K562 (cell line): ENCODE data around the gene TMTC2. TPM values are rescaled to one million over a fixed set of nuclear protein-coding genes. Genes with fewer than 3 reads are reported as not detected.

Experiments used
- ATAC-seq: fragments of 200-7000 bp; cut with Tn5 transposase; 3 replicates; pipeline ENCODE4 v1.9.1; 2020; ENCODE audit warnings: moderate library complexity
- BruUV-seq: library from RNA; stranded (reverse); fragments of 400-500 nt; replicated peaks from 2 replicates; lab custom pipeline; 2021; lab: Mats Ljungman, UMichigan
- CTCF ChIA-PET: fragments of 300-600 bp; formaldehyde crosslinking; extraction: SDS; loops from one replicate; lab custom pipeline; 2021; ENCODE audit warnings: low intra/inter-chr PET ratio; lab: Yijun Ruan, JAX
- POLR2A ChIA-PET: fragments of 300-600, 350-650 bp; sonication (Branson Sonifier 250); formaldehyde crosslinking; extraction: SDS; loops from one replicate; lab custom pipeline; 2021; ENCODE audit warnings: antibody characterized with exemption, inconsistent platforms; lab: Yijun Ruan, JAX
- DNase-seq, 4 experiments: peaks; one replicate each; pipeline versions ENCODE4 v3.0.0 to v3.0.0-alpha.2; 2011 to 2018; ENCODE audit warnings: low spot score in 3 of 4, mixed read lengths in 3 of 4; ENCODE audit errors: extremely low read depth in 1 of 4
- FAIRE-seq: peaks from 2 replicates; lab custom pipeline; 2011; peaks lifted over from hg19 to GRCh38; lab: Jason Lieb, UNC
- H2AFZ ChIP-seq: 2 replicates; pipeline ENCODE4 v1.6.0; 2011; ENCODE audit warnings: low read depth, low read length, control low read depth, inconsistent platforms
- H3K27ac ChIP-seq: fragments of 200-600 bp; 3 replicates; pipeline ENCODE4 v1.8.0; 2011; ENCODE audit warnings: low read depth, mild to moderate bottlenecking, control low read depth, inconsistent platforms, low read length, moderate library complexity, mixed read lengths; ENCODE audit errors: extremely low read depth
- H3K27me3 ChIP-seq, 2 experiments: fragments of 300-600 bp in 1 of 2; 2 replicates in 1 of 2; 3 replicates in 1 of 2; pipeline versions ENCODE4 v1.6.0 to v1.8.0; 2011; ENCODE audit warnings: inconsistent platforms in 2 of 2, low read length in 2 of 2, mild to moderate bottlenecking in 1 of 2, mixed read lengths in 1 of 2, moderate library complexity in 1 of 2; ENCODE audit not compliant: control insufficient read depth in 2 of 2, insufficient read depth in 2 of 2
- H3K36me3 ChIP-seq: fragments of 300-600 bp; 3 replicates; pipeline ENCODE4 v1.8.0; 2011; ENCODE audit warnings: mild to moderate bottlenecking, low read length, inconsistent platforms; ENCODE audit not compliant: control insufficient read depth, insufficient read depth
- H3K4me1 ChIP-seq, 2 experiments: fragments of 200-600 bp in 1 of 2; replicated peaks in 1 of 2; 2 replicates in 1 of 2; 3 replicates in 1 of 2; pipeline versions ENCODE4 v1.5.1 to v1.8.0; 2011; ENCODE audit warnings: inconsistent platforms in 2 of 2, low read length in 2 of 2, mild to moderate bottlenecking in 1 of 2, mixed read lengths in 1 of 2, moderate library complexity in 1 of 2; ENCODE audit not compliant: control insufficient read depth in 2 of 2, insufficient read depth in 2 of 2
- H3K4me2 ChIP-seq: 2 replicates; pipeline ENCODE4 v1.6.1; 2011; ENCODE audit warnings: low read length, control low read depth, inconsistent platforms, mixed read lengths; ENCODE audit not compliant: insufficient read depth
- H3K4me3 ChIP-seq: fragments of 200-600 bp; sonication (generic), shearing (Covaris generic); 2 replicates; pipeline ENCODE4 v1.5.1; 2016; ENCODE audit warnings: control low read depth, inconsistent platforms
- H3K79me2 ChIP-seq: fragments of 200-600 bp; 3 replicates; pipeline ENCODE4 v1.8.0; 2011; ENCODE audit warnings: low read length, inconsistent platforms; ENCODE audit not compliant: control insufficient read depth, insufficient read depth
- H3K9ac ChIP-seq, 2 experiments: 2 replicates each; pipeline versions ENCODE4 v1.6.0 to v1.6.1; 2011; ENCODE audit warnings: low read depth in 2 of 2, low read length in 2 of 2, control low read depth in 1 of 2, inconsistent platforms in 1 of 2, mild to moderate bottlenecking in 1 of 2, mixed read lengths in 1 of 2; ENCODE audit not compliant: insufficient read depth in 1 of 2
- H3K9me1 ChIP-seq: one replicate; pipeline ENCODE4 v1.6.0; 2011; ENCODE audit warnings: inconsistent platforms, mild to moderate bottlenecking, low read length, moderate library complexity; ENCODE audit not compliant: control insufficient read depth, insufficient read depth
- H3K9me3 ChIP-seq: replicated peaks from 2 replicates; pipeline ENCODE4 v1.5.1; 2011; ENCODE audit warnings: low read depth, low read length, inconsistent platforms; ENCODE audit not compliant: control insufficient read depth, insufficient read depth
- H4K20me1 ChIP-seq: replicated peaks from 2 replicates; pipeline ENCODE4 v1.6.1; 2011; ENCODE audit warnings: low read length, inconsistent platforms, mixed read lengths; ENCODE audit not compliant: control insufficient read depth, insufficient read depth
- NFIC ChIP-seq: fragments of 450-650 bp; IDR thresholded peaks from 2 replicates; pipeline ENCODE4 v1.6.1; 2017; ENCODE audit warnings: mild to moderate bottlenecking, inconsistent platforms
- NFIX ChIP-seq: fragments of 250-450 bp; sonication (Bioruptor Pico); IDR thresholded peaks from 2 replicates; pipeline ENCODE4 v1.4.0; 2020; ENCODE audit warnings: low read depth, mild to moderate bottlenecking, moderate library complexity
- WGBS: fragments of 100-300 bp; shearing (Covaris generic); methylation state at CpG from one replicate; pipeline ENCODE4 v1.1.6; 2016; ENCODE audit warnings: low coverage, mixed read lengths; ENCODE audit not compliant: insufficient coverage; ENCODE audit errors: missing lambda C conversion rate; 5-methylcytosine and 5-hydroxymethylcytosine counted together
- in situ Hi-C: fragments of 300-500 bp; cut with MboI; formaldehyde crosslinking; loops from 4 replicates; pipeline ENCODE4 v1.15.0; 2018; ENCODE audit warnings: inconsistent platforms, mixed read lengths
- intact Hi-C: fragments of 100-400 bp; cut with micrococcal nuclease; formaldehyde crosslinking; loops from 2 replicates; pipeline ENCODE4 v1.14.2; 2022
- polyA plus RNA-seq, 8 experiments: library from polyadenylated mRNA; depleted of rRNA in 4 of 8; stranded (reverse) in 5 of 8; unstranded in 3 of 8; fragments of >200 nt; fragmentation: Nextera tagmentation in 2 of 8; fragmentation: Illumina TruSeq in 1 of 8; extraction: Ambion mirVana in 2 of 8; extraction: Trizol in 1 of 8; gene quantifications; 2 replicates each; pipeline versions ENCODE4 v1.2.1 to v1.2.3, GENCODE V29; 2011 to 2014; ENCODE audit warnings: inconsistent platforms in 1 of 8, missing spikeins in 1 of 8
- total RNA-seq, 7 experiments: library from RNA; depleted of rRNA in 6 of 7; stranded (reverse); fragments of >200 nt in 6 of 7; fragmentation: Illumina TruSeq in 2 of 7; extraction: Trizol in 2 of 7; gene quantifications; 2 replicates each; pipeline versions ENCODE4 v1.2.1 to v1.2.3, GENCODE V29; 2011 to 2021; ENCODE audit warnings: low replicate concordance in 1 of 7
- TF ChIP-seq, protein P1 (sequence below): fragments of 250-450 bp; sonication (Bioruptor Pico); IDR thresholded peaks from 2 replicates; pipeline ENCODE4 v1.5.0; 2021

TMTC2 gene
- total and polyA plus RNA-seq, 9 of the 15 experiments (the other 6 are each of a cell fraction or from before 2014, with no cell fraction given): 0.29 to 1.1 (median 0.55) TPM

DNA sequence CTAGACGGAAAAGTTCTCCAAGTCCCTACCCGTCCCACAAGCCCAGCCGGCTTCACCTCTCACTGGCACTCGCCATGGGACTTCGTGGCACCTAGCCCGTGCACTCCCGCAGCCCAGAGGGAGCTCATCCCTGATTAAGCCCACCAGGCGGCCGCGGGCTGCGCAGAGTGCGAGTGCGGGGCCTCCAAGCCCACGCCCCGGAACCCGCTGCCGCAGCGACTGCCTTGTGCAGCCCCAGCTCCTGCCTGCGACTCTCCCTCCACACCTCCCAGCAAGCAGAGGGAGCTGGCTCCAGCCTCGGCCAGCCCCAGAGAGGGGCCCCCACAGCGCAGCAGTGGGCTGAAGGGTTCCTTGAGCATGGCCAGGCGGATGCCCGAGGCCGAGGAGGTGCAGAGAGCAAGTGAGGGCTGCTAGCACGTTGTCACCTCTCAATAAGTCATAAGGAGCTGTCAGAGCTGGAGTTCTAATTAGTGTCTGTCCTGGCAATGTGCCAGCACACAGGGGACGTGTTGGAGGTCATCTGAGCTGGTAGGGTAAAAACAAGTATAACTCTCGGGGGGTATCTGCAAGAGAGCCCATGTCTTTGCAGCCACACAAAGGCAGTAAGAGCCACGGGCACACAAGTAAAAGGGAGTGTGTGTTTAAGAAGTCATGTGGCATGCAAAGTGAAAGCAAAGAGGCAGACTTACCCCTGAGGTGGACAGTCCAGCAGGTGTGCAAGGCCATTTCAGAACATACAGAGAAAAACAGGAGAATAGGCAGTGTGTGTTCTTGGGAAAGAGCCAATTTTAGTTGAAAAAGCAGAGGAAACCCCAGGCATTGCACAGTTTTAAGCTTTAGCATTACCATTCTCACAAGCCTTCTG, 27.1 kb upstream of the TMTC2 start:
- 10% methylated on average over 15 of the region's 28 CpGs for WGBS
- TF ChIP-seq NFIC (peak; percentile 79), NFIX (CRISPR knock-in tag) (peak; percentile 66)
- TF ChIP-seq, protein P1, sequence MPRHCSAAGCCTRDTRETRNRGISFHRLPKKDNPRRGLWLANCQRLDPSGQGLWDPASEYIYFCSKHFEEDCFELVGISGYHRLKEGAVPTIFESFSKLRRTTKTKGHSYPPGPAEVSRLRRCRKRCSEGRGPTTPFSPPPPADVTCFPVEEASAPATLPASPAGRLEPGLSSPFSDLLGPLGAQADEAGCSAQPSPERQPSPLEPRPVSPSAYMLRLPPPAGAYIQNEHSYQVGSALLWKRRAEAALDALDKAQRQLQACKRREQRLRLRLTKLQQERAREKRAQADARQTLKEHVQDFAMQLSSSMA: no peak
- intact Hi-C loops (no loop called here), in situ Hi-C loops (no loop called here)
- H4K20me1 ChIP-seq: no peaks in the 10 kb centered on the region
- H3K9ac ChIP-seq: no peak overlapping the region
- no peak overlapping the region for H3K4me3 ChIP-seq
- ATAC-seq (no peak), FAIRE-seq (no peak), DNase-seq (no peak)
- no peaks in the 10 kb centered on the region for H3K36me3 ChIP-seq
- POLR2A ChIA-PET: no interaction called here
- no peaks in the 10 kb centered on the region for H3K4me1 ChIP-seq
- no peaks in the 10 kb centered on the region for H3K9me3 ChIP-seq
- H3K9me1 ChIP-seq: no peaks in the 10 kb centered on the region
- no peaks in the 10 kb centered on the region for H3K79me2 ChIP-seq
- BruUV-seq: no TSS peak
- no peak overlapping the region for H3K4me2 ChIP-seq
- no peak overlapping the region for H3K27ac ChIP-seq
- CTCF ChIA-PET: no interaction called here
- H3K27me3 ChIP-seq: no peaks in the 10 kb centered on the region
- no peak overlapping the region for H2AFZ ChIP-seq
